ENCODE measurements around the gene PRR30. TPM values are rescaled to one million over a fixed set of nuclear protein-coding genes. Genes with fewer than 3 reads are reported as not detected.

Gene PRR30
- total and polyA plus RNA-seq, 10 of the 15 experiments (the other 5 are each of a cell fraction or from before 2014, with no cell fraction given), result not detected

- H3K4me1 ChIP-seq (ENCODE audit: control insufficient read depth, insufficient read depth, low read length), result peaks cover 19% of the 10 kb centered on the region
- no TSS peak for BruUV-seq (replicated peaks)
- no peak for DNase-seq (ENCODE audit: low read depth, low spot score)
- TF ChIP-seq BCLAF1 (IDR thresholded peaks at IDR 0.05), result no peak
- ChIA-PET CTCF (interaction anchor here (0.9 to 2.2 kb wide), 2 partner anchors 11 to 24 kb away, joined by 3 to 5 read pairs; no protein-coding TSS in a partner anchor), SMC1A (ENCODE audit: uncharacterized antibody, unreplicated experiment) (interaction anchor here (0.9 kb wide), 1 partner anchor 11 kb away, joined by 3 read pairs; no protein-coding TSS in a partner anchor), RAD21 (ENCODE audit: unreplicated experiment) (no interaction called here), POLR2A (interaction anchor here (1.0 kb wide), 1 partner anchor 32 kb away, joined by 3 read pairs; no protein-coding TSS in a partner anchor)
- no peak overlapping the region for H3K4me3 ChIP-seq
- H2AFZ ChIP-seq (ENCODE audit: control insufficient read depth, low read depth, low read length), result no peak overlapping the region
- in situ Hi-C loops (cut with MboI) (no loop called here), intact Hi-C loops (cut with micrococcal nuclease; ENCODE audit: unreplicated experiment) (no loop called here)
- no peaks in the 10 kb centered on the region; the same call in 1 of the 3 replicates for H3K9me3 ChIP-seq (replicated peaks; ENCODE audit: control insufficient read depth, insufficient read depth, low read length)
- H3K27ac ChIP-seq (ENCODE audit: control insufficient read depth, insufficient read depth), result no peak overlapping the region
- H3K36me3 ChIP-seq (ENCODE audit: control insufficient read depth in 2 of 2, insufficient read depth in 2 of 2, low read length in 1 of 2), result no peaks in the 10 kb centered on the region
- no peak overlapping the region for H3K4me2 ChIP-seq (ENCODE audit: control insufficient read depth, insufficient read depth)
- no peak for FAIRE-seq
- no peak overlapping the region for H3K9ac ChIP-seq (ENCODE audit: control insufficient read depth, insufficient read depth, low read length)
- H3K79me2 ChIP-seq (ENCODE audit: control insufficient read depth, insufficient read depth, low read length), result no peaks in the 10 kb centered on the region
- WGBS (ENCODE audit: insufficient coverage, insufficient replicate concordance, low lambda C conversion rate, missing lambda C conversion rate), result 50% methylated on average over 6 of the region's 6 CpGs
- no peaks in the 10 kb centered on the region for H3K27me3 ChIP-seq (replicated peaks in 1 of 2; ENCODE audit: control insufficient read depth in 2 of 2, insufficient read depth in 2 of 2, low read length in 1 of 2)
- ATAC-seq, result no peak
- no peaks in the 10 kb centered on the region for H4K20me1 ChIP-seq (ENCODE audit: control insufficient read depth, insufficient read depth)
Observed at GRCh38 chr2:27159271-27159670, 20.1 kb upstream of the PRR30 start.

GRCh38 chr2:27158468-27158867, 19.3 kb upstream of the PRR30 start:
- H3K4me2 ChIP-seq (ENCODE audit: control insufficient read depth, insufficient read depth), result no peak overlapping the region
- H3K79me2 ChIP-seq (ENCODE audit: control insufficient read depth, insufficient read depth, low read length), result no peaks in the 10 kb centered on the region
- no peak overlapping the region for H3K4me3 ChIP-seq
- ATAC-seq, result no peak
- 56% methylated on average over 6 of the region's 6 CpGs for WGBS (ENCODE audit: insufficient coverage, insufficient replicate concordance, low lambda C conversion rate, missing lambda C conversion rate)
- DNase-seq (ENCODE audit: low read depth, low spot score), result no peak
- H3K36me3 ChIP-seq (ENCODE audit: control insufficient read depth in 2 of 2, insufficient read depth in 2 of 2, low read length in 1 of 2), result no peaks in the 10 kb centered on the region
- intact Hi-C loops (cut with micrococcal nuclease; ENCODE audit: unreplicated experiment) (no loop called here), in situ Hi-C loops (cut with MboI) (no loop called here)
- FAIRE-seq, result no peak
- no peaks in the 10 kb centered on the region for H4K20me1 ChIP-seq (ENCODE audit: control insufficient read depth, insufficient read depth)
- RAD21 ChIA-PET (ENCODE audit: unreplicated experiment), result interaction anchor here (0.6 kb wide), 1 partner anchor 120 kb away, joined by 4 read pairs; no protein-coding TSS in a partner anchor
- no peak overlapping the region for H3K9ac ChIP-seq (ENCODE audit: control insufficient read depth, insufficient read depth, low read length)
- H2AFZ ChIP-seq (ENCODE audit: control insufficient read depth, low read depth, low read length), result no peak overlapping the region
- H3K27me3 ChIP-seq (replicated peaks in 1 of 2; ENCODE audit: control insufficient read depth in 2 of 2, insufficient read depth in 2 of 2, low read length in 1 of 2), result no peaks in the 10 kb centered on the region
- CTCF ChIA-PET, result interaction anchor here (2.1 to 2.2 kb wide), 2 partner anchors 12 to 145 kb away, joined by 5 read pairs; no protein-coding TSS in a partner anchor
- no peak overlapping the region for H3K27ac ChIP-seq (ENCODE audit: control insufficient read depth, insufficient read depth)
- H3K9me3 ChIP-seq (replicated peaks; ENCODE audit: control insufficient read depth, insufficient read depth, low read length), result no peaks in the 10 kb centered on the region; the same call in 2 of the 3 replicates
- peaks cover 11% of the 10 kb centered on the region for H3K4me1 ChIP-seq (ENCODE audit: control insufficient read depth, insufficient read depth, low read length)
- POLR2A ChIA-PET, result interaction anchor here (1.0 kb wide), 1 partner anchor 33 kb away, joined by 3 read pairs; no protein-coding TSS in a partner anchor
- no TSS peak for BruUV-seq (replicated peaks)
- SMC1A ChIA-PET (ENCODE audit: uncharacterized antibody, unreplicated experiment), result interaction anchor here (0.9 kb wide), 1 partner anchor 12 kb away, joined by 3 read pairs; no protein-coding TSS in a partner anchor
- TF ChIP-seq PKNOX1 (IDR thresholded peaks at IDR 0.05), result no peak
- no peak for TF ChIP-seq ZNF622 (IDR thresholded peaks at IDR 0.05)
- TF ChIP-seq CTCF (IDR thresholded peaks at IDR 0.05 in 2 of 3, conservative IDR thresholded peaks at IDR 0.05 in 1 of 3; ENCODE audit: control insufficient read depth in 2 of 3, extremely low read depth in 1 of 3, insufficient read depth in 1 of 3, low read depth in 3 of 3, low read length in 3 of 3), result no peak
- TF ChIP-seq ZNF217 (IDR thresholded peaks at IDR 0.05), result no peak
- TF ChIP-seq NRF1 (conservative IDR thresholded peaks at IDR 0.05; ENCODE audit: low read depth, low read length), result no peak
- no peak for TF ChIP-seq BACH1 (IDR thresholded peaks at IDR 0.05; ENCODE audit: borderline replicate concordance)
- no peak for TF ChIP-seq IKZF1 (conservative IDR thresholded peaks at IDR 0.05)
- no peak for TF ChIP-seq CEBPB (IDR thresholded peaks at IDR 0.05; ENCODE audit: borderline replicate concordance in 1 of 2, low read depth in 2 of 2, low read length in 2 of 2)

All from GM12878 (cell line).